ENCODE results near the gene GNB4. TPM values are rescaled to one million over a fixed set of nuclear protein-coding genes. Genes with fewer than 3 reads are reported as not detected.

Gene GNB4
- total RNA-seq, 1 donor from 2014 or later = 15.8 TPM

DNA sequence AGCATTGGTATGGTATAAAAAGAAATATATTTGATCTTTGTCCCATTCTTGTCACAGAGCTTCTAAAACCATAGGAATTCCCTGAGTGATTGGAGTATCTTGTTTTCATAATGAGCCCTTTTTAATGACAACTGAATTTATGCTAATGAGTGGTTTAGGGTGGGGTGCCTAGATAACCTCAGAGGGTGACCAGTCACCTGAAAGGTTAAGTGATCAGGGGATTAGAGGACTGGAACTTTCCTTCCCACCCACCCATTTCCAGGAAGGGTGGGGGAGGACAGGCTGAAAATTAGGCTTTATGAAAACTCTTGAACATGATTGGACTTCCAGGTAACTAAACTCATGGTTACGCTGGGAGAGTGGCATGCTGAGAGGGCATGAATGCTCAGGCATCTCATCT, 95.3 kb downstream of the GNB4 start:
- Histone ChIP-seq H3K4me3 (ENCODE audit: low read depth, low read length) (no peak overlapping the region), H3K27me3 (ENCODE audit: control insufficient read depth, insufficient read depth, low read length) (no peaks in the 10 kb centered on the region), H3K36me3 (ENCODE audit: control insufficient read depth, insufficient read depth, low read length) (peaks cover 6% of the 10 kb centered on the region)
- TF ChIP-seq, protein P1, sequence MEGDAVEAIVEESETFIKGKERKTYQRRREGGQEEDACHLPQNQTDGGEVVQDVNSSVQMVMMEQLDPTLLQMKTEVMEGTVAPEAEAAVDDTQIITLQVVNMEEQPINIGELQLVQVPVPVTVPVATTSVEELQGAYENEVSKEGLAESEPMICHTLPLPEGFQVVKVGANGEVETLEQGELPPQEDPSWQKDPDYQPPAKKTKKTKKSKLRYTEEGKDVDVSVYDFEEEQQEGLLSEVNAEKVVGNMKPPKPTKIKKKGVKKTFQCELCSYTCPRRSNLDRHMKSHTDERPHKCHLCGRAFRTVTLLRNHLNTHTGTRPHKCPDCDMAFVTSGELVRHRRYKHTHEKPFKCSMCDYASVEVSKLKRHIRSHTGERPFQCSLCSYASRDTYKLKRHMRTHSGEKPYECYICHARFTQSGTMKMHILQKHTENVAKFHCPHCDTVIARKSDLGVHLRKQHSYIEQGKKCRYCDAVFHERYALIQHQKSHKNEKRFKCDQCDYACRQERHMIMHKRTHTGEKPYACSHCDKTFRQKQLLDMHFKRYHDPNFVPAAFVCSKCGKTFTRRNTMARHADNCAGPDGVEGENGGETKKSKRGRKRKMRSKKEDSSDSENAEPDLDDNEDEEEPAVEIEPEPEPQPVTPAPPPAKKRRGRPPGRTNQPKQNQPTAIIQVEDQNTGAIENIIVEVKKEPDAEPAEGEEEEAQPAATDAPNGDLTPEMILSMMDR (IDR thresholded peaks at IDR 0.05; ENCODE audit: insufficient read depth, low read length, severe bottlenecking) = no peak
- no peak for DNase-seq (ENCODE audit: low read depth)
- FAIRE-seq = peak; percentile 77

DNA sequence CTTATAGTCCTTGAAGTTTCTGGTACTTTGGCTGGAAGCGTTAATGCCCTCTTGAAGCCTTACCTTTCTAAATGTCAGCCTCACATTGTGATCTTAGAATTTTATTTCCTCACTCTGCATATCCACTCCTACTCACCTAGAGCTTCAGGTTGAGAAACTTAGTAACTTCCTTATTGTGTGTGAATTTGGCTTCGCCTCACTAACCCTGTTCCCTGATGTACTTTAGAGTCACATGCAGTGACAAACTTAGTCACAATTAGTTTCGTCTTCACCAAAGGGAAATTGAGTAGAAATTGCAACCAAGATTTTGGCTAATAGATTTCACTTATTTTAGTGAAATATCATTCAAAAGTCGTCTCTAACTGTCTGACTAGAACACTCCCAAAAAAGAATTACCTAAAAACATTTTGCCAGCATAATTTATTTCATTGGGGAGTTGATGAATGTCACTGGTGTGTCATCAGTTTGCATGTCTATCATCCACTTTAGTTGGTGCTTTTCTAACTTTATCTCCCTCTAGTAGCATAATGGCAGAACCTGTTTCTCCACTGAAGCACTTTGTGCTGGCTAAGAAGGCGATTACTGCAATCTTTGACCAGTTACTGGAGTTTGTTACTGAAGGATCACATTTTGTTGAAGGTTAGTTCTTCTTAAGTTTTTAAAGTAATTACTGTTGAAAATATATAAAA, 102.8 kb downstream of the GNB4 start:
- H3K36me3 ChIP-seq (ENCODE audit: control insufficient read depth, insufficient read depth, low read length) = no peaks in the 10 kb centered on the region

DNA sequence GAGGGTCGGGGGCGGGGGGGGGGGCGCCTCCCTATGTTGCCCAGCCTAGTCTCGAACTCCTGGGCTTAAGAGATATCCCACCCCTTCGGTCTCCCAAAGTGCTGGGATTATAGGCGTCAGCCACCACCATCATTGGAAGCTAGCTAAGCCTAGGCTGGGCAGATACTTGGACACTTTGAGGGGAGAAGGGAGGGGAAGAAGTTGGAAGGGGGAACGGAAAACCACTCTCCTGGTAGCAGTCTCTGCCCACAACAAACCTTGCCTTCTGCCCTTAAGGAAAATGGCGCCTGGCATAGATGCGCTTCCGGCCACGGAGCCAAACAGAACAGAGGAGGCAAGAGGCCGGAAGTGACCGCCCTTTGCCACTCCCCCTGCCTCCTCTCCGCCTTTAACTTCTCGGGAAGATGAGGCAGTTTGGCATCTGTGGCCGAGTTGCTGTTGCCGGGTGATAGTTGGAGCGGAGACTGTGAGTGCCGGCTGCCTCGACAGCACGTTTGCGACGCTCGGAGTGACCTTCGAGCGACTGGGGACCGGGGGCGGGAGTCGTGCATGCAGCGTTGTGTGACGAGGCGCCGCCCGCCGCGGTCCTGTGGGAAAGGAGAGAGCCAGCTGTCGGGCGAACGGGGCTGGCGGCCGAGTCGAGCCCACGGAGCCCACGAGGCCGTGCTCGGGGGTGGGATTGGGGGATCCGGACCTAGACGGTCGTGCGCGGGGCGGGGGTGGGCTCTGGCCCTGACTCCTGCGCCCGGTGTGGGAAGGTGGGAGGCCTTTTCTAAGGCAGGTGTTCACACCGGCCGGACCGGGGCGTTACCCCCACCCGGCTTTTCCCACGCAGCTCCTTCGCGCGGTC, 103.7 kb downstream of the GNB4 start, which contains the start of gene MFN1:
Gene MFN1 (plus strand): TSS at position 365 of the 850 bp plus-strand sequence. CDS start 1,143 bp downstream, outside the sequence.
- Histone ChIP-seq H3K36me3 (ENCODE audit: control insufficient read depth, insufficient read depth, low read length) (no peaks in the 10 kb centered on the region), H3K4me3 (ENCODE audit: low read depth, low read length) (peak within 1 kb of the TSS; percentile 94), H3K27me3 (ENCODE audit: control insufficient read depth, insufficient read depth, low read length) (no peaks in the 10 kb centered on the region)
- FAIRE-seq = peak; percentile 43
- peak; percentile 92 for DNase-seq (ENCODE audit: low read depth)
- TF ChIP-seq, protein P1 (IDR thresholded peaks at IDR 0.05; ENCODE audit: insufficient read depth, low read length, severe bottlenecking) = no peak

More for the DNA sequence above, 102.8 kb downstream of the GNB4 start:
- H3K4me3 ChIP-seq (ENCODE audit: low read depth, low read length) = peak overlapping the region; percentile 94
- peak; percentile 39 for DNase-seq (ENCODE audit: low read depth)
- FAIRE-seq = no peak
- H3K27me3 ChIP-seq (ENCODE audit: control insufficient read depth, insufficient read depth, low read length) = no peaks in the 10 kb centered on the region
- TF ChIP-seq, protein P1 (IDR thresholded peaks at IDR 0.05; ENCODE audit: insufficient read depth, low read length, severe bottlenecking) = no peak

Other genes with a start within 250 kb of the GNB4 start
- gene KCNMB3, start 200.4 kb downstream of the GNB4 start, total RNA-seq = 0.38 and 1.1 TPM in 2 replicates
- gene ZNF639, start 128.4 kb downstream of the GNB4 start, total RNA-seq = 31.4 and 51.6 TPM in 2 replicates
- gene MFN1, start 103.8 kb downstream of the GNB4 start, total RNA-seq = 47.1 and 68.0 TPM in 2 replicates
- gene ACTL6A, start 111.5 kb upstream of the GNB4 start, total RNA-seq = 64.6 and 90.8 TPM in 2 replicates
- gene MRPL47, start 153.2 kb upstream of the GNB4 start, total RNA-seq = 42.9 and 50.4 TPM in 2 replicates
- gene NDUFB5, start 153.3 kb upstream of the GNB4 start, total RNA-seq = 92.9 and 142 TPM in 2 replicates
- 0.77 and 0.79 TPM in 2 replicates for gene USP13, start 201.6 kb upstream of the GNB4 start, total RNA-seq